GF-D8 (cell line): ENCODE results near the gene PCDHGA7.
"Not testable (repeated sequence)": the region's sequence is repeated elsewhere in the genome, so short reads cannot be mapped to it uniquely, and the experiment has no call there.

Source experiments
- DNase-seq: peaks from one replicate; lab custom pipeline; 2025; lab: John Stamatoyannopoulos, UW

PCDHGA7 gene

DNA sequence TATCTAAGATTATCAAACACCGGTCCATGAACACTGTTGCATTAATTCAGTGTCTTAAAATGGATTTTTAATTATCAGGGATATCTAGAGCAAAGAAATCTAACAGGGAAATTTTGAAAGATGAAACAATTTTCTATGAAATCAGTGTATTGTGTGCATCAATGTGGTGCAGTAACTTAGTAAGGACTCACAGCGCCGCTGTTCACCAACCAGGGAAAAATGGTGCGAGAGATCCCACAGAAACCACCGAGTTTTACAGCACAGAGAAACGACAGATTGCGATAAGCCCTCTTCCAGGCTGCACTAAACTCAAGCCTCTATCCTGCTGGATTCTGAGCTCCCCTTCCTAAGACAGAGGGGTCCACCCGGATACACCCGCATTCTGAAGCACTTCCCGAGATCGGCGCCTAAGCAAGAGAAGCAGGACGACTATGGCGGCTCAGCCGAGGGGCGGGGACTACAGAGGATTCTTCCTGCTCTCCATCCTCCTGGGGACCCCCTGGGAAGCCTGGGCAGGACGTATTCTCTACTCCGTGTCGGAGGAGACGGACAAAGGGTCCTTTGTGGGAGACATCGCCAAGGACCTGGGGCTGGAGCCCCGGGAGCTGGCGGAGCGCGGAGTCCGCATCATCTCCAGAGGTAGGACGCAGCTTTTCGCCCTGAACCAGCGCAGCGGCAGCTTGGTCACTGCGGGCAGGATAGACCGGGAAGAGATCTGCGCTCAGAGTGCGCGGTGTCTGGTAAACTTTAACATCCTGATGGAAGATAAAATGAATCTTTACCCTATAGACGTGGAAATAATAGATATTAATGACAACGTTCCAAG is at the start of gene PCDHGA7:
Gene PCDHGA7 (plus strand): TSS at position 274 of the 826 bp plus-strand sequence. CDS start 158 bp downstream, at position 432.
- no peak for DNase-seq

DNA sequence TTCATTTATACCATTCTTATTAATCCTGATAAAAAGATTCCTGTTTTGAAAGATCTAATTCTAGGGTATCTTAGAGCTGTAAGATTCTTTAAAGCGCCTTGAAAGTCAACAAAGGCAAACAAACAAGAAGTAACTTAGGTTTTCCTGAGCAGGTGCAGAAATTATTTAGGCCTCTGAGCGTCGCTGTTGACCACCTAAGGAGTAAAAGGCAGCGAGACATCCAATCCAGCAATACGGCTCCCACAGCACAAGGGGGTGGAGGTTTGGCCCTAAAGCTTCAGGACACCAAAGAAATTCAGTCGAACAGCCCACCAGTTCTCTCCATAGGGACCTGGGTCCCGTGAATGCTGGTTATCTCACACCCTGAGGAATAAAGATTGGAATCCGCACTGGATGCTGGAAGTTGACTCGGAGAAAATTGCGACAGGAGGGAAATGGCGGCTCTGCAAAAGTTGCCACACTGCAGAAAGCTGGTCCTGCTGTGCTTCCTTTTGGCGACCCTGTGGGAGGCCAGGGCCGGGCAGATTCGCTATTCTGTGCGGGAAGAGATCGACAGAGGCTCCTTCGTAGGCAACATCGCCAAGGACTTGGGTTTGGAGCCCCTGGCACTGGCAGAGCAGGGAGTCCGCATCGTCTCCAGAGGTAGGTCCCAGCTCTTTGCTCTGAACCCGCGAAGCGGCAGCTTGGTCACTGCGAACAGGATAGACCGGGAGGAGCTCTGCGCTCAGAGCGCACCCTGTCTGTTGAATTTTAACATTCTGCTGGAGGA is 43.8 kb upstream of the PCDHGA7 start, which contains the start of gene PCDHGA2:
Gene PCDHGA2 (plus strand): TSS at position 223 of the 769 bp plus-strand sequence.
- no peak for DNase-seq

DNA sequence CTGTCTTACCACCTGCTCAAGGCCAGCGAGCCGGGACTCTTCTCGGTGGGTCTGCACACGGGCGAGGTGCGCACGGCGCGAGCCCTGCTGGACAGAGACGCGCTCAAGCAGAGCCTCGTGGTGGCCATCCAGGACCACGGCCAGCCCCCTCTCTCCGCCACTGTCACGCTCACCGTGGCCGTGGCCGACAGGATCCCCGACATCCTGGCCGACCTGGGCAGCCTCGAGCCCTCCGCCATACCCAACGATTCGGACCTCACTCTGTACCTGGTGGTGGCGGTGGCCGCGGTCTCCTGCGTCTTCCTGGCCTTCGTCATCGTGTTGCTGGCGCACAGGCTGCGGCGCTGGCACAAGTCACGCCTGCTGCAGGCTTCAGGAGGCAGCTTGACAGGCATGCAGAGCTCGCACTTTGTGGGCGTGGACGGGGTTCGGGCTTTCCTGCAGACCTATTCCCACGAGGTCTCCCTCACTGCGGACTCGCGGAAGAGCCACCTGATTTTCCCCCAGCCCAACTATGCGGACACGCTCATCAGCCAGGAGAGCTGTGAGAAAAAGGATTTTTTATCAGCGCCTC is 41.7 kb upstream of the PCDHGA7 start:
- DNase-seq: not testable (repeated sequence)

DNA sequence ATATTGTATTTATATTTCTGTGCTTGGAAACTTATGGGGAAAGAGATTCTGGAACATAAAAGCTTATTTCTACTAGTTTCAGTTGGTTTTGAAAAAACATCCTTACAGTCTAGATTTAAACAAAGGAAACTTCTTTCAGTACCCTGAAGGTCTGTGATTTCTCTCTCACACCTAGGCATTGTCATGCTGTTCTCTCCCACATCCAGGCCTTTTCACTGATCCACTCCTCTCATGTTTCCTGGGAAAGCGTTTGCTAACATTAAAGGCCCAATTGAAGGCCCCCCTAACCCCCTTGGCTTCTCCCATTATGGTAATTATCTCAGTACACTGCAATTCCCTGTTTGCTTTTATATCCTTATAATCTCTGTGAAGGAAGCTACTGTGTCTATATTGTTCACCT is 39.8 kb upstream of the PCDHGA7 start:
- no peak for DNase-seq

DNA sequence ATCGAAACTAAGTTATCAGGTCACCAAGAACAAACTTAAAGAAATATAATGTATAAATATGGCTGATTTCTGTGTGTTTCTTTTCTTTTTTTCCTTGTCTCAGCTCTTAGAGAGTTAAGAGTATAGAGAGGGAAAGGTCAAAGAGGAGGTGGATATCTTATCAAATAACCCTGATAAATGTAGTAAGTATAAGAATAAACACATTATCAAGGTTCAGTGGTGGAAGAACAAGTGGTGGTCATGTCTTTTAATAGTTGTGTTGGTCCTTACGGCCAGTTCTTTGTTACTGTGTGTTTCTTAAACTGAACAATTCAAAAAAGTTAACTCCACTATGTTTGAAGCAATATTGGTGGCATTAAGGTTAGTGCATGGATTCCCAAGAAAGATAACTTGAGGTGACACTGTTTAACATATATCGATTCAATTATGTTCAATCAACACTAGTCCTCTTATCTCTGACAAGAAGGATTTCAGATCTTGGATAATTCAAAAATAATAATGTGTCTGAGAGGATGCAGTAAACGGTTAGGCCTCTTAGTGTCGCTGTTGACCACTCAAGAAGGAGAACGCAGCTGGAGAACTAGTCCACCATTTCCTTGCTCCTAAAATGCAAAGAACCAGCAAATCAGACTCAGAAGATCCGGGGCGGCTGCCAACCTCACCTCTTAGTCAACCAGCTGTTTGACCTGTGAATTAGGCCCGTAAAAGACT is 39.1 kb upstream of the PCDHGA7 start, which contains the start of gene PCDHGA3:
Gene PCDHGA3 (plus strand): TSS at position 588 of the 711 bp plus-strand sequence. CDS start 205 bp downstream, outside the sequence.
- no peak for DNase-seq

DNA sequence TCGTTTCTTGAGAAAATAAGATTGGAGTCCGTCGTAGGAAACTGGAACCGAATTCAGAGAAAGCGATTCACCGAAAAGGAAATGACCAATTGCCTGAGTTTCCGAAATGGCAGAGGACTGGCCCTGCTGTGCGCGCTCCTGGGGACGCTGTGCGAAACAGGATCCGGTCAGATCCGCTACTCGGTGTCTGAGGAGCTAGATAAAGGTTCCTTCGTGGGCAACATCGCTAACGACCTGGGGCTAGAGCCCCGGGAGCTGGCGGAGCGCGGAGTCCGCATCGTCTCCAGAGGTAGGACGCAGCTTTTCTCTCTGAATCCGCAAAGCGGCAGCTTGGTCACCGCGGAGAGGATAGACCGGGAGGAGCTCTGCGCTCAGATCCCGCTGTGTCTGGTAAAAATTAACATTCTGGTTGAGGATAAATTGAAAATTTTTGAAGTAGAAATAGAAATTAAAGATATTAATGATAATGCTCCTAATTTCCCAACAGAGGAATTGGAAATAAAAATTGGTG is 38.5 kb upstream of the PCDHGA7 start:
- DNase-seq: no peak

DNA sequence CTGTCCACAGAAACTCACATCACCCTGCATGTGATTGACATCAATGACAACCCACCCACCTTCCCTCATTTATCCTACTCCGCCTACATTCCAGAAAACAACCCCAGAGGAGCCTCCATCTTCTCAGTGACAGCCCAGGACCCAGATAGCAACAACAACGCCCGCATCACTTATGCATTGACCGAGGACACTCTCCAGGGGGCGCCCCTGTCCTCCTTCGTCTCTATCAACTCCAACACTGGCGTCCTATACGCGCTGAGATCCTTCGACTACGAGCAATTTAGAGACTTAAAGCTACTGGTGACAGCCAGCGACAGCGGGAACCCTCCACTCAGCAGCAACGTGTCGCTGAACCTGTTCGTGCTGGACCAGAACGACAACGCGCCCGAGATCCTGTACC is 37.2 kb upstream of the PCDHGA7 start:
- no peak for DNase-seq

DNA sequence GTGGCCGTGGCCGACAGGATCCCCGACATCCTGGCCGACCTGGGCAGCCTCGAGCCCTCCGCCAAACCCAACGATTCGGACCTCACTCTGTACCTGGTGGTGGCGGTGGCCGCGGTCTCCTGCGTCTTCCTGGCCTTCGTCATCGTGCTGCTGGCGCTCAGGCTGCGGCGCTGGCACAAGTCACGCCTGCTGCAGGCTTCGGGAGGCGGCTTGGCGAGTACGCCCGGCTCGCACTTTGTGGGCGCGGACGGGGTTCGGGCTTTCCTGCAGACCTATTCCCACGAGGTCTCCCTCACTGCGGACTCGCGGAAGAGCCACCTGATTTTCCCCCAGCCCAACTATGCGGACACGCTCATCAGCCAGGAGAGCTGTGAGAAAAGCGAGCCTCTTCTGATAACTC is 36.5 kb upstream of the PCDHGA7 start:
- not testable (repeated sequence) for DNase-seq

DNA sequence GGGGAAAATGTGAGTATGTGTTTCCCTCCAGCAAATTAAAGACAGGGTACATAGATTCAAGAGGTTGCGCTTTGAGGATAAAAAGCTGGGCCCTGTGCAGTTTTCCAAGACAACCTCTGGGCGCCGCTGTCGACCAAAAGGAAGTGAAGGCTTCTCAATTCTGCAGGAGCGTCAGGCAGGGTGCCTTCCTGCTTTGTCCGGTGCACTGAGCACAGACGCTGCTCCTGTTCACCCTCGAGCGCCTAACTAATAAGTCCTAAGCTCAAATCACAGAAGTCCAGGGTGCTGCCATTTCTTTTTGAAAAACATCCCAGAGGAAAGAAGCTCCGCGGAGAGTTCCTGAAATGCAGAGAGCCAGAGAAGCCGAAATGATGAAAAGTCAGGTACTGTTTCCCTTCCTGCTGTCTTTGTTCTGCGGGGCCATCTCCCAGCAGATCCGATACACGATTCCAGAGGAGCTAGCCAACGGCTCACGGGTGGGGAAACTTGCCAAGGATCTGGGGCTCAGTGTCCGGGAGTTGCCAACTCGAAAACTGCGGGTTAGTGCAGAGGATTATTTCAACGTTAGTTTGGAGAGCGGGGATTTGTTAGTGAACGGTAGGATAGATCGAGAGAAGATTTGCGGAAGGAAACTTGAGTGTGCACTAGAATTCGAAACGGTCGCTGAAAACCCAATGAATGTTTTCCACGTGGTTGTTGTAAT is 32.5 kb upstream of the PCDHGA7 start, which contains the start of gene PCDHGB1:
Gene PCDHGB1 (plus strand): TSS at position 183 of the 703 bp plus-strand sequence. CDS start 162 bp downstream, at position 345.
- no peak for DNase-seq

DNA sequence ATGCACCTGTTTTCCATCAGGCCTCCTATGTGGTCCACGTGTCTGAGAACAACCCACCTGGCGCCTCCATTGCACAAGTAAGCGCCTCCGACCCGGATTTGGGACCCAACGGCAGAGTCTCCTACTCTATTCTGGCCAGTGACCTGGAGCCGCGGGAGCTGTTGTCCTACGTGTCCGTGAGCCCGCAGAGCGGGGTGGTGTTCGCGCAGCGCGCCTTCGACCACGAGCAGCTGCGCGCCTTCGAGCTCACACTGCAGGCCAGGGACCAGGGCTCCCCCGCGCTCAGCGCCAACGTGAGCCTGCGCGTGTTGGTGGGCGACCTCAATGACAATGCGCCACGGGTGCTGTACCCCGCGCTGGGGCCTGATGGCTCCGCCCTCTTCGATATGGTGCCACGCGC is 31.0 kb upstream of the PCDHGA7 start:
- no peak for DNase-seq

DNA sequence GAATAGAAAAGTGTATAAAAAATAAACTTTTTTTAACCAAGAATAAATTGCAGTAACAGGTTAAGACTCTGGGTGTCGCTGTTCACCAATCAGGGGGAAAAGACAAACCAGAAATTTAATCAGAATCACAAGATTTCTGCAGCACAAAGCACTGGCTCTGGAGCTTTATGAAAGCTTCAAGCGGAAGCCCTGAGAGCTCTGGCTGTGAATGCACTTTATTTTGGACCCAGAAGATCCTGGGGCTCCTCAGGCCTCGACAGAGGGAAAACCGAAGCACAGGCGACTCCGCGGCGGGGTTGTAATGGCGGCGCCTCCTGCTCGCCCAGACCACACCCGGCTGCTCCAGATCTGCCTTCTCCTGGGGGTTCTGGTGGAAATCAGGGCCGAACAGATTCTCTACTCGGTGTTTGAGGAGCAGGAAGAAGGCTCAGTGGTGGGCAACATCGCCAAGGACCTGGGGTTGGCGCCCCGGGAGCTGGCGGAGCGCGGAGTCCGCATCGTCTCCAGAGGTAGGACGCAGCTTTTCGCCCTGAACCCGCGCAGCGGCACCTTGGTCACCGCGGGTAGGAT is 27.6 kb upstream of the PCDHGA7 start, which contains the start of gene PCDHGA4:
Gene PCDHGA4 (plus strand): TSS at position 122 of the 570 bp plus-strand sequence. CDS start 87 bp downstream, at position 209.
- DNase-seq: no peak

DNA sequence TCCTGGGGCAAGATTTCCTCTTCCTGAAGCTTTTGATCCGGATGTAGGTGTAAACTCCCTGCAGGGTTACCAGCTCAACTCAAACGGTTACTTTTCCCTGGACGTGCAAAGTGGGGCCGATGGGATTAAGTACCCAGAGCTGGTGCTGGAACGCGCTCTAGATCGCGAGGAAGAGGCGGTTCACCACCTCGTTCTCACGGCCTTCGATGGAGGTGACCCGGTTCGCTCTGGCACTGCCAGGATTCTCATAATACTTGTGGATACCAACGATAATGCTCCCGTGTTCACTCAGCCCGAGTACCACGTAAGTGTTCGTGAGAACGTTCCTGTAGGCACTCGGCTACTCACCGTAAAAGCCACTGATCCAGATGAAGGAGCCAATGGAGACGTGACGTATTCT is 26.9 kb upstream of the PCDHGA7 start:
- no peak for DNase-seq

DNA sequence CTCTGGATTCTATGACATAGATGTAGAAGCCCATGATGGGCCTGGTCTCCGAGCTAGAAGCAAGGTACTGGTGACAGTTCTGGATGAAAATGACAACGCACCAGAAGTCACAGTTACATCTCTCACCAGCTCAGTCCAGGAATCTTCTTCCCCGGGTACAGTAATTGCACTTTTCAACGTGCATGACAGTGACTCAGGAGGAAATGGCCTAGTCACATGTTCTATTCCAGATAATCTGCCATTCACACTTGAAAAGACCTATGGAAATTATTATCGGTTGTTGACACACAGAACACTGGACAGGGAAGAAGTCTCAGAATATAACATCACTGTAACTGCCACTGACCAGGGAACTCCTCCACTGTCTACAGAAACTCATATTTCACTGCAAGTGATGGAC is 26.4 kb upstream of the PCDHGA7 start:
- no peak for DNase-seq

DNA sequence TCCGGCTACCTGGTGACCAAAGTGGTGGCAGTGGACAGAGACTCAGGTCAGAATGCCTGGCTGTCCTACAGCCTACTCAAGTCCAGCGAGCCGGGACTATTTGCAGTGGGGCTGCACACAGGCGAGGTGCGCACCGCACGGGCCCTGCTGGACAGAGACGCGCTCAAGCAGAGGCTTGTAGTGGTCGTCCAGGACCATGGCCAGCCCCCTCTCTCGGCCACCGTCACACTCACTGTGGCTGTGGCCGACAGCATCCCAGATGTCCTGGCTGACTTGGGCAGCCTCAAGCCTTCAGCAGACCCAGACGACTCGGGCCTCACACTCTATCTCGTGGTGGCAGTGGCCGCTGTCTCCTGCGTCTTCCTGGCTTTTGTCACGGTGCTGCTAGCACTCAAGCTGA is 25.6 kb upstream of the PCDHGA7 start:
- DNase-seq: no peak

DNA sequence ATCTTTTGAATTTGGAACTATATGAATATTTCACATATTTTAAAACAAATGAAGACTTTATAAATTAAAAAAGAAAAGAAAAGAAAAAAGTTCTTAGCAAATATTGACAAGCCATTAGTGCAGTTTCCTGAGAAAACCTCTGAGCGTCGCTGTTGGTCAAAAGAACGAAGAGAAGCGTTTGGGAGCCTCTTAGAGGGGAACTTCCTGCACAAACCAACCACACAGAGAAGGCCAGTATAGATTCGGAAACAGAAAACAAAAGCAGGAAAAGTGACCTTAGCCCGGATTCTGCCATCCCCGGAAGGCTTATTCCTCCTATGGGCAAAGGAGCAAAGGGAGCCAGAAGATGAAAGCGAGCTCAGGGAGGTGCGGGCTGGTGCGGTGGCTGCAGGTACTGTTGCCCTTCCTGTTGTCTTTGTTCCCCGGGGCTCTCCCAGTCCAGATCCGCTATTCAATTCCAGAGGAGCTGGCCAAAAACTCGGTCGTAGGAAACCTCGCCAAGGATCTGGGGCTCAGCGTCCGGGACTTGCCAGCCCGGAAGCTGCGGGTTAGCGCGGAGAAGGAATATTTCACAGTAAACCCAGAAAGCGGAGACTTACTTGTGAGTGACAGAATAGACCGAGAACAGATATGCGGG is 22.6 kb upstream of the PCDHGA7 start, which contains the start of gene PCDHGB2:
Gene PCDHGB2 (plus strand): TSS at position 205 of the 637 bp plus-strand sequence. CDS start 142 bp downstream, at position 347.
- peak; percentile 3 for DNase-seq

DNA sequence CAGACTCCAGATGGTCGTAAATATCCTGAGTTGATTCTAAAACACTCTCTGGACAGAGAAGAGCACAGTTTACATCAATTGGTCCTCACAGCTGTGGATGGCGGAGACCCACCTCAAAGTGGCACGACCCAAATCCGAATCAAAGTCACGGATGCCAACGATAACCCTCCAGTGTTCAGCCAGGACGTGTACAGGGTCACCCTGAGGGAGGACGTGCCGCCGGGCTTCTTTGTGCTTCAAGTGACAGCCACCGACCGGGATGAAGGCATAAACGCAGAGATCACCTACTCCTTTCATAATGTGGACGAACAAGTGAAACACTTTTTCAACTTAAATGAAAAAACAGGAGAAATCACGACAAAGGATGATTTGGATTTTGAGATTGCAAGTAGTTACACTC is 21.9 kb upstream of the PCDHGA7 start:
- no peak for DNase-seq

DNA sequence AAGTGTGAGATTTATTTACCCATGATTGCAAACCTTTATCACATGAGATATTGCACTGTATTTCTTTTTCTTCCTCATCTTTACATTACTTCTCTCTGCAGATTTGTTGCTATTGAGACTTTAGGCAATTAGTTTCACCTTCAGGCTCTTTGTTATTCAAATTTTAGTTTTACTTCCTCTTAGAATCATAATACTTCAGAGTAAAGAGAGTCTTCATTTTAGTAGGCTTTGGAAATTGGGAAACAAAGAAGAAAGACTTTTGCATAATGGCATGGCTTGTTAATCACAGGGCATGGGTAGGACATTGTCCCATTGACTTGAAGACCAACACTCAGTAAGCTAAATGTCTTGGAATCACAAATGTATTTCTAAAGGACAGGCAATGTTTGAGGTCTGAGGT is 19.8 kb upstream of the PCDHGA7 start:
- DNase-seq: no peak

DNA sequence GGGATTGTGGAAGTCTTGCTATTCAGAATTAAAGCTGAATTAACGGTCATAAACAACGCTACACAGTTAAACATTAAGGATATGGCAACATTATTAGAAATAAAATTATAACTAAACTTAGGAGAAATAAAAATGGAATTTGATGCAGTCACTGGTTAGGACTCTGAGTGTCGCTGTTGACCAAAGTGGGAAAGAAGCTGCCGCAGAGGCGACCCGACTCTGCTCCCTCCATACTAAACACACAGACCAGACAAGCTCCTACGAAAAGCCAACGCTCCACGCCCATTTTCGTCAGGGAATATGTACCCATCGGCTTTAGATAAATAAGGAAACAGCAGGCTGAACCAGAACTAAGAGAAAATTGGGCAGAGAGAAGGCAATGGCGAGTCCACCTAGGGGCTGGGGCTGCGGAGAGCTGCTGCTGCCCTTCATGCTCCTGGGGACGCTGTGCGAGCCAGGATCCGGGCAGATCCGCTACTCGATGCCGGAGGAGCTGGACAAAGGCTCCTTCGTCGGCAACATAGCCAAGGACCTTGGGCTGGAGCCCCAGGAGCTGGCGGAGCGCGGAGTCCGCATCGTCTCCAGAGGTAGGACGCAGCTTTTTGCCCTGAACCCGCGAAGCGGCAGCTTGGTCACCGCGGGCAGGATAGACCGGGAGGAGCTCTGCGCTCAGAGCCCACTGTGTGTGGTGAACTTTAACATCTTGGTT is 18.4 kb upstream of the PCDHGA7 start, which contains the start of gene PCDHGA5:
Gene PCDHGA5 (plus strand): TSS at position 211 of the 709 bp plus-strand sequence. CDS start 169 bp downstream, at position 380.
- no peak for DNase-seq
